BJ (cell line): ENCODE results near the gene FOLR1. TPM values are rescaled to one million over a fixed set of nuclear protein-coding genes. Genes with fewer than 3 reads are reported as not detected.
A peak's percentile ranks its signal among the peaks of the same experiment; 100 is the strongest.

Source experiments
- CTCF ChIA-PET: fragments of 350-600 bp; formaldehyde crosslinking; extraction: SDS; loops from one replicate; lab custom pipeline; 2021; ENCODE audit warnings: antibody characterized with exemption, inconsistent platforms; lab: Yijun Ruan, JAX
- POLR2A ChIA-PET: fragments of 300-600 bp; sonication (Branson Sonifier 250); formaldehyde crosslinking; extraction: SDS; loops from one replicate; lab custom pipeline; 2021; ENCODE audit warnings: antibody characterized with exemption; lab: Charles Lee
- DNase-seq: peaks from one replicate; pipeline ENCODE4 v3.0.0-alpha.2; 2011; ENCODE audit warnings: low read depth
- H3K27me3 ChIP-seq: 2 replicates; pipeline ENCODE4 v1.6.0; 2011; ENCODE audit warnings: low read length; ENCODE audit not compliant: control insufficient read depth, insufficient read depth
- H3K36me3 ChIP-seq: 2 replicates; pipeline ENCODE4 v1.5.1; 2011; ENCODE audit warnings: low read length; ENCODE audit not compliant: control insufficient read depth, insufficient read depth
- H3K4me3 ChIP-seq: 2 replicates; pipeline ENCODE4 v1.5.1; 2011; ENCODE audit warnings: low read depth, mild to moderate bottlenecking, control low read depth, low read length
- CTCF ChIP-seq: IDR thresholded peaks from 2 replicates; pipeline ENCODE4 v1.5.1; 2011; ENCODE audit warnings: low read depth, mild to moderate bottlenecking, control low read depth, inconsistent platforms, low read length, moderate library complexity; ENCODE audit not compliant: insufficient read depth
- polyA plus RNA-seq: library from polyadenylated mRNA; depleted of rRNA; stranded (reverse); fragments of >200 nt; gene quantifications from 2 replicates; pipeline ENCODE4 v1.2.3, GENCODE V29; 2011; rRNA removed

The FOLR1 gene
- polyA plus RNA-seq, 1 experiment, result 1.2 TPM

GRCh38 chr11:72244361-72245262, 52.7 kb downstream of the FOLR1 start:
- CTCF ChIA-PET, result interaction anchor here (0.8 to 1.3 kb wide), 2 partner anchors 8 to 186 kb away, joined by 3 read pairs; no protein-coding TSS in a partner anchor
- H3K4me3 ChIP-seq, result peak overlapping the region; percentile 16; the same call in 1 of the 2 replicates
- H3K36me3 ChIP-seq, result no peaks in the 10 kb centered on the region
- POLR2A ChIA-PET, result no interaction called here
- H3K27me3 ChIP-seq, result peaks cover 43% of the 10 kb centered on the region
- no peak for TF ChIP-seq CTCF
- no peak for DNase-seq

- CTCF ChIA-PET, result interaction anchor here (0.8 to 1.4 kb wide), 3 partner anchors 9 to 185 kb away, joined by 3 to 4 read pairs (median 3); no protein-coding TSS in a partner anchor
- POLR2A ChIA-PET, result no interaction called here
- peaks cover 43% of the 10 kb centered on the region for H3K27me3 ChIP-seq
- no peak for TF ChIP-seq CTCF
- no peak overlapping the region for H3K4me3 ChIP-seq
- DNase-seq, result no peak
- no peaks in the 10 kb centered on the region for H3K36me3 ChIP-seq
Observed at GRCh38 chr11:72245263-72245816, 53.4 kb downstream of the FOLR1 start.

Other genes starting within 250 kb of the FOLR1 start
- gene IL18BP, start 193.2 kb upstream of the FOLR1 start, polyA plus RNA-seq, result 2.5 and 3.2 TPM in 2 replicates
- 87.1 and 120 TPM in 2 replicates for gene NUMA1, start 111.6 kb upstream of the FOLR1 start, polyA plus RNA-seq
- gene LRRC51, start 111.3 kb upstream of the FOLR1 start, polyA plus RNA-seq, result 9.8 TPM in 2 replicates
- 105 and 145 TPM in 2 replicates for gene LAMTOR1, start 88.8 kb upstream of the FOLR1 start, polyA plus RNA-seq
- gene TOMT, start 86.2 kb upstream of the FOLR1 start, polyA plus RNA-seq, result not detected in 2 replicates
- gene ANAPC15, start 79.4 kb upstream of the FOLR1 start, polyA plus RNA-seq, result 51.5 and 54.3 TPM in 2 replicates
- 0.85 and 0.89 TPM in 2 replicates for gene FOLR3, start 56.4 kb upstream of the FOLR1 start, polyA plus RNA-seq
- not detected in 2 replicates for gene FOLR2, start 24.7 kb downstream of the FOLR1 start, polyA plus RNA-seq
- 114 and 164 TPM in 2 replicates for gene INPPL1, start 32.6 kb downstream of the FOLR1 start, polyA plus RNA-seq
- not detected in 2 replicates for gene PHOX2A, start 52.0 kb downstream of the FOLR1 start, polyA plus RNA-seq
- 14.2 and 14.9 TPM in 2 replicates for gene CLPB, start 242.4 kb downstream of the FOLR1 start, polyA plus RNA-seq